Measurements from ENCODE around the gene SNED1. TPM values are rescaled to one million over a fixed set of nuclear protein-coding genes. Genes with fewer than 3 reads are reported as not detected.

Gene SNED1
- total and polyA plus RNA-seq, 9 of the 15 experiments (the other 6 are each of a cell fraction or from before 2014, with no cell fraction given): 0.03 to 0.07 (median 0.05) TPM; not detected in 5

GRCh38 chr2:241053576-241054251 lies 55.3 kb downstream of the SNED1 start:
- 0% methylated on average over 7 of the region's 8 CpGs for WGBS (ENCODE audit: insufficient coverage, low coverage, missing lambda C conversion rate)
- Histone ChIP-seq H3K79me2 (ENCODE audit: control insufficient read depth, insufficient read depth, low read length) (no peaks in the 10 kb centered on the region), H3K9me1 (ENCODE audit: control insufficient read depth, insufficient read depth, low read length) (no peaks in the 10 kb centered on the region), H4K20me1 (replicated peaks; ENCODE audit: control insufficient read depth, insufficient read depth, low read length) (peaks cover 3% of the 10 kb centered on the region; the same call in 1 of the 2 replicates), H3K4me2 (ENCODE audit: insufficient read depth, low read length) (no peak overlapping the region), H3K27ac (ENCODE audit: extremely low read depth, low read depth, low read length) (no peak overlapping the region), H3K9ac (ENCODE audit: insufficient read depth in 1 of 2, low read depth in 2 of 2, low read length in 2 of 2) (no peak overlapping the region), H3K9me3 (replicated peaks; ENCODE audit: control insufficient read depth, insufficient read depth, low read depth, low read length) (no peaks in the 10 kb centered on the region), H3K4me3 (no peak overlapping the region), H3K36me3 (ENCODE audit: control insufficient read depth, insufficient read depth, low read length) (no peaks in the 10 kb centered on the region), H2AFZ (ENCODE audit: low read depth, low read length) (no peak overlapping the region), H3K27me3 (ENCODE audit: control insufficient read depth in 2 of 2, insufficient read depth in 2 of 2, low read length in 2 of 2) (peaks cover 0 to 31% of the 10 kb centered on the region in 2 experiments; a peak in 2 of 5 replicates), H3K4me1 (replicated peaks in 1 of 2; ENCODE audit: control insufficient read depth in 2 of 2, insufficient read depth in 2 of 2, low read length in 2 of 2) (no peaks in the 10 kb centered on the region; a peak in 1 of 5 replicates)
- ChIA-PET CTCF (ENCODE audit: low intra/inter-chr PET ratio) (no interaction called here), POLR2A (no interaction called here)
- no TSS peak for BruUV-seq (replicated peaks)
- no peak for TF ChIP-seq RFX1 (IDR thresholded peaks at IDR 0.05)
- no peak for ATAC-seq
- no peak for FAIRE-seq
- intact Hi-C loops (cut with micrococcal nuclease) (no loop called here), in situ Hi-C loops (cut with MboI) (no loop called here)
- no peak for DNase-seq (ENCODE audit: extremely low read depth in 1 of 4, low spot score in 3 of 4)

GRCh38 chr2:241061275-241061674 lies 62.9 kb downstream of the SNED1 start:
- POLR2A ChIA-PET: no interaction called here
- H3K27ac ChIP-seq (ENCODE audit: extremely low read depth, low read depth, low read length): no peak overlapping the region
- no peak for DNase-seq (ENCODE audit: extremely low read depth in 1 of 4, low spot score in 3 of 4)
- H2AFZ ChIP-seq (ENCODE audit: low read depth, low read length): no peak overlapping the region
- no peak for ATAC-seq
- TF ChIP-seq ZBTB17 (CRISPR knock-in tag; IDR thresholded peaks at IDR 0.05): no peak
- H3K27me3 ChIP-seq (ENCODE audit: control insufficient read depth in 2 of 2, insufficient read depth in 2 of 2, low read length in 2 of 2): peaks cover 2 to 29% of the 10 kb centered on the region in 2 experiments; a peak in 3 of 5 replicates
- in situ Hi-C loops (cut with MboI): no loop called here
- BruUV-seq (replicated peaks): no TSS peak
- no peak overlapping the region for H3K4me3 ChIP-seq
- no peaks in the 10 kb centered on the region for H4K20me1 ChIP-seq (replicated peaks; ENCODE audit: control insufficient read depth, insufficient read depth, low read length)
- peaks cover 0 to 17% of the 10 kb centered on the region in 2 experiments; a peak in 2 of 5 replicates for H3K4me1 ChIP-seq (replicated peaks in 1 of 2; ENCODE audit: control insufficient read depth in 2 of 2, insufficient read depth in 2 of 2, low read length in 2 of 2)
- no peak for FAIRE-seq
- no peak overlapping the region for H3K4me2 ChIP-seq (ENCODE audit: insufficient read depth, low read length)
- CTCF ChIA-PET (ENCODE audit: low intra/inter-chr PET ratio): no interaction called here
- H3K79me2 ChIP-seq (ENCODE audit: control insufficient read depth, insufficient read depth, low read length): no peaks in the 10 kb centered on the region
- WGBS (ENCODE audit: insufficient coverage, low coverage, missing lambda C conversion rate): 4% methylated on average over 5 of the region's 6 CpGs
- no peaks in the 10 kb centered on the region for H3K9me1 ChIP-seq (ENCODE audit: control insufficient read depth, insufficient read depth, low read length)
- intact Hi-C loops (cut with micrococcal nuclease): no loop called here
- no peaks in the 10 kb centered on the region for H3K9me3 ChIP-seq (replicated peaks; ENCODE audit: control insufficient read depth, insufficient read depth, low read depth, low read length)
- no peak overlapping the region for H3K9ac ChIP-seq (ENCODE audit: insufficient read depth in 1 of 2, low read depth in 2 of 2, low read length in 2 of 2)
- H3K36me3 ChIP-seq (ENCODE audit: control insufficient read depth, insufficient read depth, low read length): no peaks in the 10 kb centered on the region
